OCI-LY3 (cell line): Measurements from ENCODE around the gene LPXN.
"Not testable (repeated sequence)": the region's sequence is repeated elsewhere in the genome, so short reads cannot be mapped to it uniquely, and the experiment has no call there.

Experiments used
- EZH2phosphoT487 ChIP-seq: fragments of 200-600 bp; shearing (Covaris generic); IDR thresholded peaks from 2 replicates; pipeline ENCODE4 v1.6.1; 2018; ENCODE audit warnings: antibody characterized with exemption, mixed run types, low read depth
- TF ChIP-seq, protein P1 (sequence below): fragments of 200-600, 300-600 bp; sonication (generic); IDR thresholded peaks from 2 replicates; pipeline ENCODE4 v1.5.1; 2014; ENCODE audit warnings: antibody characterized with exemption, low read length, low read depth

DNA sequence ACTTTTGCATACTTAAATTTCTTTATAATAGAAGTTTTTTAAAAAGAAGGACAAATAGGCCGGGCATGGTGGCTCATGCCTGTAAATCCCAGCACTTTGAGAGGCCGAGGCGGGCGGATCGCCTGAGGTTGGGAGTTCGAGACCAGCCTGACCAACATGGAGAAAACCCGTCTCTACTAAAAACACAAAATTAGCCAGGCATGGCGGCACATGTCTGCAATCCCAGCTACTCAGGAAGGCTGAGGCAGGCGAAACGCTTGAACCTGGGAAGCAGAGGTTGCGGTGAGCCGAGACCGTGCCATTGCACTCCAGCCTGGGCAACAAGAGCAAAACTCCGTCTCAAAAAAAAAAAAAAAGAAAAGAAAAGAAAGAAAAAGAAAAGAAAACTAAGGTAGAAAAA lies 2.8 kb downstream of the LPXN start:
- TF ChIP-seq, protein P1, sequence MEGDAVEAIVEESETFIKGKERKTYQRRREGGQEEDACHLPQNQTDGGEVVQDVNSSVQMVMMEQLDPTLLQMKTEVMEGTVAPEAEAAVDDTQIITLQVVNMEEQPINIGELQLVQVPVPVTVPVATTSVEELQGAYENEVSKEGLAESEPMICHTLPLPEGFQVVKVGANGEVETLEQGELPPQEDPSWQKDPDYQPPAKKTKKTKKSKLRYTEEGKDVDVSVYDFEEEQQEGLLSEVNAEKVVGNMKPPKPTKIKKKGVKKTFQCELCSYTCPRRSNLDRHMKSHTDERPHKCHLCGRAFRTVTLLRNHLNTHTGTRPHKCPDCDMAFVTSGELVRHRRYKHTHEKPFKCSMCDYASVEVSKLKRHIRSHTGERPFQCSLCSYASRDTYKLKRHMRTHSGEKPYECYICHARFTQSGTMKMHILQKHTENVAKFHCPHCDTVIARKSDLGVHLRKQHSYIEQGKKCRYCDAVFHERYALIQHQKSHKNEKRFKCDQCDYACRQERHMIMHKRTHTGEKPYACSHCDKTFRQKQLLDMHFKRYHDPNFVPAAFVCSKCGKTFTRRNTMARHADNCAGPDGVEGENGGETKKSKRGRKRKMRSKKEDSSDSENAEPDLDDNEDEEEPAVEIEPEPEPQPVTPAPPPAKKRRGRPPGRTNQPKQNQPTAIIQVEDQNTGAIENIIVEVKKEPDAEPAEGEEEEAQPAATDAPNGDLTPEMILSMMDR, result not testable (repeated sequence)
- TF ChIP-seq EZH2phosphoT487, result not testable (repeated sequence)
